Right atrium auricular region (tissue), 2 donors: ENCODE data around the gene SCN2A. TPM values are rescaled to one million over a fixed set of nuclear protein-coding genes. Genes with fewer than 3 reads are reported as not detected.
"Not testable (repeated sequence)": the region's sequence is repeated elsewhere in the genome, so short reads cannot be mapped to it uniquely, and the experiment has no call there.

Experiments used
- DNase-seq: peaks from one replicate; pipeline ENCODE4 v3.0.0-alpha.2; 2019; ENCODE audit warnings: low spot score
- H3K27ac ChIP-seq, 2 donors: fragments of 200-600 bp; sonication (generic); 1 replicate in 1 of 2; 2 replicates in 1 of 2; pipeline ENCODE4 v1.5.1; 2016 to 2019
- H3K27me3 ChIP-seq, 2 donors: fragments of 200-600 bp; sonication (generic); one replicate each; pipeline versions ENCODE4 v1.5.1 to v1.6.0; 2017 to 2019
- H3K36me3 ChIP-seq: fragments of 200-600 bp; sonication (generic); one replicate; pipeline ENCODE4 v1.5.1; 2016
- H3K4me1 ChIP-seq, 2 donors: fragments of 200-600 bp; sonication (generic); one replicate each; pipeline versions ENCODE4 v1.5.1 to v1.6.0; 2017 to 2019
- H3K4me3 ChIP-seq, 2 donors: fragments of 200-600 bp; sonication (generic); 1 replicate in 1 of 2; 2 replicates in 1 of 2; pipeline ENCODE4 v1.5.1; 2017 to 2019; ENCODE audit warnings: mild to moderate bottlenecking in 1 of 2, moderate library complexity in 1 of 2
- H3K9me3 ChIP-seq, 2 donors: fragments of 200-600 bp; sonication (generic); one replicate each; pipeline ENCODE4 v1.5.1; 2019
- CTCF ChIP-seq, 2 donors: fragments of 200-600 bp; sonication (generic); IDR thresholded peaks; one replicate each; pipeline ENCODE4 v1.5.1; 2019; ENCODE audit warnings: antibody characterized with exemption in 2 of 2
- total RNA-seq, 2 donors: library from RNA; depleted of rRNA; stranded (reverse); fragments of >200 nt; gene quantifications; one replicate each; pipeline ENCODE4 v1.1.0, GENCODE V29; 2016

SCN2A gene
- total RNA-seq, 2 donors from 2014 or later, result 0.39 to 1.0 TPM

GRCh38 chr2:165382362-165382761 is 143.1 kb downstream of the SCN2A start:
- Histone ChIP-seq H3K4me1 (no peaks in the 10 kb centered on the region), H3K9me3 (no peaks in the 10 kb centered on the region), H3K4me3 (no peak overlapping the region), H3K27me3 (no peaks in the 10 kb centered on the region), H3K36me3 (no peaks in the 10 kb centered on the region), H3K27ac (no peak overlapping the region)
- TF ChIP-seq CTCF (IDR thresholded peaks at IDR 0.05), result no peak
- no peak for DNase-seq

GRCh38 chr2:165390875-165391274 is 151.7 kb downstream of the SCN2A start:
- Histone ChIP-seq H3K27me3 (no peaks in the 10 kb centered on the region), H3K9me3 (no peaks in the 10 kb centered on the region), H3K4me1 (no peaks in the 10 kb centered on the region), H3K36me3 (no peaks in the 10 kb centered on the region), H3K4me3 (no peak overlapping the region), H3K27ac (no peak overlapping the region)
- TF ChIP-seq CTCF (IDR thresholded peaks at IDR 0.05), result no peak
- DNase-seq, result no peak

GRCh38 chr2:165391791-165392190 is 152.6 kb downstream of the SCN2A start:
- H3K36me3 ChIP-seq, result no peaks in the 10 kb centered on the region
- no peaks in the 10 kb centered on the region for H3K9me3 ChIP-seq
- no peak for DNase-seq
- H3K4me3 ChIP-seq, result no peak overlapping the region
- H3K27ac ChIP-seq, result no peak overlapping the region
- H3K4me1 ChIP-seq, result no peaks in the 10 kb centered on the region
- no peaks in the 10 kb centered on the region for H3K27me3 ChIP-seq
- TF ChIP-seq CTCF (IDR thresholded peaks at IDR 0.05), result no peak

DNA sequence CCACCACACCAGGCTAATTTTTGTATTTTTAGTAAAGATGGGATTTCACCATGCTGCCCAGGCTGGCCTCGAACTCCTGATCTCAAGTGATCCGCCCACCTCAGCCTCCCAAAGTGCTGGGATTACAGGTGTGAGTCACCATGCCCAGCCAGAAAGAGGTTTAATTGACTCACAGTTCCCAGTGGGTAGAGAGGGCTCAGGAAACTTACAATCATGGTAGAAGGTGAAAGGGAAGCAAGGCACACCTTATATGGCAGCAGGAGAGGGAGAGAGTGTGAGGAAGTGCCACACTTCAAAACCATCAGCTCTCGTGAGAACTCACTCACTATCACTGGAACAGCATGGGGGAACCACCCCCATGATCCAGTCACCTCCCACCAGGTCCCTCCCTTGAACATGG is 159.4 kb downstream of the SCN2A start:
- not testable (repeated sequence) for H3K27ac ChIP-seq, H3K27me3 ChIP-seq, H3K4me3 ChIP-seq, H3K4me1 ChIP-seq, DNase-seq, H3K36me3 ChIP-seq, H3K9me3 ChIP-seq

- no peak for DNase-seq
- H3K4me3 ChIP-seq, result no peak overlapping the region
- no peaks in the 10 kb centered on the region for H3K36me3 ChIP-seq
- peak; percentile 70 to 80 for TF ChIP-seq CTCF (IDR thresholded peaks at IDR 0.05)
- H3K9me3 ChIP-seq, result no peaks in the 10 kb centered on the region
- H3K27me3 ChIP-seq, result no peaks in the 10 kb centered on the region
- no peaks in the 10 kb centered on the region for H3K4me1 ChIP-seq
- H3K27ac ChIP-seq, result no peak overlapping the region
These were observed 162.2 kb downstream of the SCN2A start for GRCh38 chr2:165401285-165401852.

- TF ChIP-seq CTCF (IDR thresholded peaks at IDR 0.05), result no peak
- no peaks in the 10 kb centered on the region for H3K27me3 ChIP-seq
- no peaks in the 10 kb centered on the region for H3K36me3 ChIP-seq
- H3K27ac ChIP-seq, result no peak overlapping the region
- no peak overlapping the region for H3K4me3 ChIP-seq
- no peaks in the 10 kb centered on the region for H3K9me3 ChIP-seq
- DNase-seq, result no peak
- no peaks in the 10 kb centered on the region for H3K4me1 ChIP-seq
These were observed 162.9 kb downstream of the SCN2A start for GRCh38 chr2:165402162-165402561.
